G401.6 (cell line): Measurements from ENCODE around the gene RAB25.

Experiments used
- FAIRE-seq: peaks from 2 replicates; lab custom pipeline; 2012; peaks lifted over from hg19 to GRCh38; lab: Jason Lieb, UNC

RAB25 gene

GRCh38 chr1:156079762-156080161 lies 18.8 kb downstream of the RAB25 start:
- no peak for FAIRE-seq

GRCh38 chr1:156080241-156080862 lies 19.4 kb downstream of the RAB25 start:
- FAIRE-seq: no peak

- no peak for FAIRE-seq
Measured at GRCh38 chr1:156080863-156081179, 19.9 kb downstream of the RAB25 start.

GRCh38 chr1:156081180-156081916 lies 20.4 kb downstream of the RAB25 start:
- no peak for FAIRE-seq

- FAIRE-seq: no peak
Measured at GRCh38 chr1:156081917-156082308, 21.0 kb downstream of the RAB25 start.

GRCh38 chr1:156082309-156083091 lies 21.5 kb downstream of the RAB25 start, which contains the start of gene MEX3A:
Gene MEX3A (minus strand): TSS chr1:156082465. CDS start chr1:156081998, 467 bp downstream.
- peak; percentile 67 for FAIRE-seq

- FAIRE-seq: no peak
Measured at GRCh38 chr1:156083800-156084790, 23.1 kb downstream of the RAB25 start.

GRCh38 chr1:156086256-156086662 lies 25.3 kb downstream of the RAB25 start:
- FAIRE-seq: no peak

GRCh38 chr1:156089704-156090103 lies 28.7 kb downstream of the RAB25 start:
- FAIRE-seq: no peak

- no peak for FAIRE-seq
Measured at GRCh38 chr1:156090138-156090839, 29.3 kb downstream of the RAB25 start.

- peak; percentile 69 for FAIRE-seq
Measured at GRCh38 chr1:156090840-156091188, 29.9 kb downstream of the RAB25 start.

GRCh38 chr1:156091610-156092009 lies 30.6 kb downstream of the RAB25 start:
- no peak for FAIRE-seq

GRCh38 chr1:156095906-156096508 lies 35.0 kb downstream of the RAB25 start:
- FAIRE-seq: no peak

GRCh38 chr1:156096640-156097391 lies 35.9 kb downstream of the RAB25 start:
- FAIRE-seq: no peak

- no peak for FAIRE-seq
Measured at GRCh38 chr1:156097499-156098178, 36.7 kb downstream of the RAB25 start.

- no peak for FAIRE-seq
Measured at GRCh38 chr1:156098784-156099183, 37.8 kb downstream of the RAB25 start.

GRCh38 chr1:156099282-156099681 lies 38.3 kb downstream of the RAB25 start:
- FAIRE-seq: no peak

- no peak for FAIRE-seq
Measured at GRCh38 chr1:156100205-156100995, 39.4 kb downstream of the RAB25 start.

GRCh38 chr1:156101880-156102279 lies 40.9 kb downstream of the RAB25 start:
- no peak for FAIRE-seq
